ENCODE results near the gene TP53.
"Not testable (repeated sequence)": the region's sequence is repeated elsewhere in the genome, so short reads cannot be mapped to it uniquely, and the experiment has no call there.

Gene TP53

DNA sequence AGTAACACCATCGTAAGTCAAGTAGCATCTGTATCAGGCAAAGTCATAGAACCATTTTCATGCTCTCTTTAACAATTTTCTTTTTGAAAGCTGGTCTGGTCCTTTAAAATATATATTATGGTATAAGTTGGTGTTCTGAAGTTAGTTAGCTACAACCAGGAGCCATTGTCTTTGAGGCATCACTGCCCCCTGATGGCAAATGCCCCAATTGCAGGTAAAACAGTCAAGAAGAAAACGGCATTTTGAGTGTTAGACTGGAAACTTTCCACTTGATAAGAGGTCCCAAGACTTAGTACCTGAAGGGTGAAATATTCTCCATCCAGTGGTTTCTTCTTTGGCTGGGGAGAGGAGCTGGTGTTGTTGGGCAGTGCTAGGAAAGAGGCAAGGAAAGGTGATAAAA, 14.1 kb downstream of the TP53 start:
- peak; percentile 77 for DNase-seq

DNA sequence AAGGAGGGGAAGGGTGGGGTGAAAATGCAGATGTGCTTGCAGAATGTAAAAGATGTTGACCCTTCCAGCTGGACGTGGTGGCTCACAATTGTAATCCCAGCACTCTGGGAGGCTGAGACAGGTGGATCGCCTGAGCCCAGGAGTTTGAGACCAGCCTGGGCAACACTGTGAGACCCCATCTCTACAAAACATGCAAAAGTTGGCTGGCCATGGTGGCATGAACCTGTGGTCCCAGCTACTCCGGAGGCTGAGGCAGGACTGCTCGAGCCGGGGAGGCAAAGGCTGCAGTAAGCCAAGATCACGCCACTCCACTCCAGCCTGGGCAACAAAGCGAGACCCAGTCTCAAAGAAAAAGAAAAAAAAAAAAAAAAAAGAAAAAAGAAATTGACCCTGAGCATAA, 18.8 kb downstream of the TP53 start:
- no peak for DNase-seq

DNA sequence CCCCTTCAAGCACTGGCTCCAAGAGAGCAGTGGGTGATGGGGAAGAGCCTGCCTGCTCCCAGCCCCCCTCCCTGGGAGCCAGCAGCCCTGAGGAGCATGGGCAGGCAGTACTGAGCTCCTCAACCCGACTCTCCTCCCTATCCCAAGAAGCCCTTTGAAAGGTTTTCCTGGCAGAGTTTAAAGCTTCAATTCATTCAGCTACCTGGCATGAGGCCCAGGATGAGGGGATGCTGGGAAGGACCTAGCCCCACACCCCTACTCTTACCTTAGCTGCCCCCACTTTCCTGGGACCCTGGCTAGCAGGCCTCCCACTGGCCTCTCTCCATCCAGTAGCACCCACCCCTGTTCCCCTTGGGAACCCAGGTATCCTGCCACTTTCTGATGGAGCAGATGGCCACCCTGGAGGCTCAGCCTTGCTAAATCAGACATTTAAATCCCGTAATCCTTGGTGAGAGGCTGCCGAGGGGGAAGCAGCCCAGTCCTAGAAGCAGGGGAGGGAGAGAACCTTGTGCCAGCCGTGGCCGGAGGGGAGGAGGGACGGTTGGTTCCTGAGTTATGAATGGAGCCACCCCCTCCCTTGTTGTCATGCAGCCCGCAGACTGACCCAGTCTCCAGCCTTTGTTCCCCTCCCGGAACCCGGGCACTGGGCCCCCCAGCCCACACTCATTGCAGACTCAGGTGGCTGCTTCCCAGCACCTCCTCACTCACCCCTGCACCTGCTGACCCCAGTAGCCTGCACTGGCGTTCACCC, 19.5 kb downstream of the TP53 start:
- peak; percentile 98 for DNase-seq

DNA sequence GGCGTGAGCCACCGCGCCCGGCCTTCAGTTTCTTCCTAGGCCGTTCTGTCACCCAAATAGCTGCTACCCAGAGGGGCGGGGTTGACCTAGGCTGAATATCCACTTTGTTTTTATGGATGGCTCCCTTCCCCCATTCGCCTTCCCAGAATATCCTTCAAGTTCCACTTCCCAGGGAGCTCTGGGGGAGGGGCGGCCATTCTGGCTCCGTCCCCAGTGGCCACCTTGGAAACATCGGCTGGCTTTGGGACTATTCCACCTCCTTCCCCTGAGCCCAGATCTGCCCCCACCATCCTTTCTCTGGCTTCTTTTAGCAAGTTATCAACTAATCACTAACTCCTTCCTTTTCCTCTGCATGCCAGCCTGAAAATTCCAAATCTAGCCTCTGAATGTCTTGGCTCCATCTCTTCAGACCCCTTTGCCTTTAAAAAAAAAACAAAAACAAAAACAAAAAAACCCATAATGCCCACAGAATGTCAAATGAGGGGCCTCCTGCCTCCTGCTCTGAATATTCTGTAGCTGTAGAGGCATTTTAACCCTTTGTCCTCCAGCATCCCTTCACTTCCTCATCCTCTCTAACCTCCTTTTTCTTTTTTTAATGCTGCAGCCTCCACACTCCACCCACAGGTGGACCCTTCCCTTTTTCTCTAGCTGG, 30.2 kb downstream of the TP53 start:
- DNase-seq = peak; percentile 87

DNA sequence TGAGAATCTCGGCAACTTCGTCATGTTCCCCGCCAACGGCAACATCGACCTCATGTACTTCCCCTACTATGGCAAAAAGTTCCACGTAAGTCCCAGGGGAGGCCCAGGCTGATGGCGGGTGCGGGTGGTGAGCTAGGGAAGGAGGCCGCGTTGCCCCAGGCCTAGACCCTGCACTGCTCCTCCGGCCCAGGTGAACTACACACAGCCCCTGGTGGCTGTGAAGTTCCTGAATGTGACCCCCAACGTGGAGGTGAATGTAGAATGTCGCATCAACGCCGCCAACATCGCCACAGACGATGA, 31.8 kb downstream of the TP53 start:
- no peak for DNase-seq

DNA sequence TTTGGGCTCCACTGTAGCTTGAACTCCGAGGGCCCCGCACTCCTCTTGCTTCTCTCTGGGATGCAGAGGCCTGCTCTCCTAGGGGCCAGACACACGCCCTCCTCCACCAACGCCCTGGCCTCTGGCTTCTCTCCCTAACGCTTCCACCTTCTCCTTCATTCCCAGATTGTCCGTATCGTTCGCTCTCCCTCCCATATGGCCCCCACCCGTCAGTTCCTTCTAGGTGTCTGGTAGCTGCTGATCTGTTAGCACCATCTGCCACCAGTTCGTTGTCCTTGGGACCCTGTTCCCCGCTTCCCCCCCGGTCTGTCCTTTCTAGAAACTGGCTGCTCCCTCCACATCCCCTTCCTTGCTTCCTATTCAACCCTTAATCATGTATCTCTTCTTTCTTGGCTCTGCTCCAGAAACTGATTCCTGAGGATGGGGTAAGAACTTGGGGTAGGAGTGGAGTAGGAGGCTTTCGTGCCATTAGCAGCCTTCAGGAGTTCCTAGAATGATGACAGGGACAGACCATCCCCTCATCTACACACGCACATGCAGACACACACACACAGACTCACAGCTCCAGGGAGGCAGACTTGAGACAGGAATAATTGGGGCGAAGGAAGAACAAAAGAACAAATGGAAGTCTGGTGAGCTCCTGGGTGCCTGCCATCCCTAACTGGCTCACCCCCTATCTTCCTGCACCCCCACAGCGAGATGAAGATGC, 32.3 kb downstream of the TP53 start:
- peak; percentile 83 for DNase-seq

DNA sequence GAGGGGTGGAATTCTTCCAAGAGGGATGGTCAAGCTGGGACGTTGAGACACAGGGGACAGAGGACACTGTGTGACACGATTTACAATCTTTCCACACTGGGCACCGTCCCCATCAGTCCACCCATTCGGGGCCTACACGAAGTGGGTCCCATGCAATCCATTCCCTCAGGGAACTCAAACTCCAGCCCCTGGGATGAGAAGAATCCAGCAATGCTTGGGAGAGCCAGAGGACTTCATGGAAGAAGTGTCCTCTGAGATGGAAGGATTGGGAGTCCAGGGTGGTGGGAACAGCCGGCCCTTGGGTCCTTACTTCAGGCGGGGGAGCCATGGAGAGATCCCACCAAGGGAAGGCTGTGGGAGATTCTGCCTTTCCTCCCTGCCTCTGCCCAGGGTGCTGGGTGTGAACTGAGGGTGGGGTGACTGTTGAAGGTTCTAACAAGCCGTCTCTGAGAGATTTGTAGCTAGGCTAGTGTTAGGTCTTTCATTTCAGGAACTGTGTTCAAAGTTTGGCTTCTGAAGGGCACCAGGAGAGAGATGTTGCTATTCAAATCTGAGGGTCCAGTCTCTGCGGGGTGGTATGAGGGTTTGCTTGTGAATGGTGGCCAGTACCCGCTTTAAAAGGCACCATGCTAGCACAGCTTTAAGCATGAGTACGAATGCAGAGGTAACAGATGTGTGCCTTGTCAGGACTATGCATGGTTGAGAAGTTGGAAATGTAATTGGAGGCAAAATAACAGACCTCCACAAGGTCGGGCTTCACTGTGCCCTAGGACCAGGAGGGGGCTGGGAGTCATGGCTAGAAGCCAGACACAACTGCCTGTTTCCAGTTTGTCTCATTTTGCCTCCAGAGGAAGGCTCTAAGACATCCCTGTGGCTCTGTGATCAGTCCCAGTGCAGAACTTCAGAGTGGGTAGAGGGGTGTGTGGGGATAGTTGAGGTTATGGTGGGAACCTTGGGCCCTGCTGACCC, 34.6 kb downstream of the TP53 start:
- DNase-seq = no peak

DNA sequence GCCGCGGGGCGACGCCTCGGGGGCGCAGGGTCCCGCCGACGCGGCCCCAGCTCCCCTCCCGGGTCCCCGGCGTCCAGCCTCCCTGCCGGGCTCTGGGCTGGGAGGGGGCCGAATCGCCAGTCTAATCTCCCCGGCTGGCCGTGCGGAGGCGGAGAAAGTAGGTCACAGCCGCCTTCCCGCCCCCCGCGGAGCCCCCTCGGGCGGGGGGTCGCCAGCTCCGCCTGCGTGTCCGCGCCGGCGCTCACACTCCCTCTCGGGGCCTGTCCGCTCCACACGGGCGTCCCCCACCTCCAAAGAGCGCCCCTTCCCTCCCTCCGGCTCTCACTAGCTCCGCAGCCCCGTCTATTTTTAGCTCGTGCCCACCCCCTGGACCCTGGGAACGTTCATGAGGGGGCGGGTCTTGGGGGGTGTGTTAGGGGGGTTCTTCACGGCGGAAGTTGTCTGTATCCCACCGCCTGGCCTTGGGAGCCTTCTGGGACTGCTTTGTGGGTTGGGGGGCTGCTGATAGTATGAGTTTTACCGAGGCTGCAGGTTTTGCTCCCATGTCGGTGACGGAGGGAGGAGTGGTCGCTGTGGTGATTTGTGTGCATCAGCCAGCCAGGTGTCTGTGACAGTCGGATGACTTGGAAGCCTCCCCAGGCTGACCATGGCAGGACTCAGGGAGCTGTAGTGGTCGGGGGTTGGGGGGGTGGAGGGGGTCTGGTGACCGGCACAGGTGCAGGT, 35.5 kb downstream of the TP53 start:
- peak; percentile 66 for DNase-seq

DNA sequence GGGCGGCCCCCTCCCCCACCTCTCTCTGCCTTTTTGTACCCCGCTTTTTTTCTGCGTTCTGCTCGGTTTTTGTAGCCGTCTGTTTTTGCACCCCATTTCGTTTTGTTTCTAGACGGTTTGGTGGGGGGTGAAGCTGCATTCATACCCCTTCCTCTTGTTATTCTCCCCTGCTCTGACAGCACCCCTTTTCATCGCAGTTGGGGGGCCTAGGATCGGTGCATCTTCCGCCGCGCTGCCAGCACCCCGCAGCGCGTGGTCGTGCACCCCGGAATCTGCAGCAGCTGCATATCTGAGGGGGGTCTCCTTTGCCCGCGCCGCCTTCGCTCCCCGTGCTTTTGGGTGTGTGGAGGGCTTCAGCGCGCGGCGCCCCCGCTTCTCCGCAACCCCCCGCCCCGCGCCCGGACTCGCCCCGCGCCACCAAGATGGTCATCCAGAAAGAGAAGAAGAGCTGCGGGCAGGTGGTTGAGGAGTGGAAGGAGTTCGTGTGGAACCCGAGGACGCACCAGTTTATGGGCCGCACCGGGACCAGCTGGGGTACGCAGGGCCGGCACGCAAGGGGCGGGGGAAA, 36.1 kb downstream of the TP53 start:
- DNase-seq = no peak

DNA sequence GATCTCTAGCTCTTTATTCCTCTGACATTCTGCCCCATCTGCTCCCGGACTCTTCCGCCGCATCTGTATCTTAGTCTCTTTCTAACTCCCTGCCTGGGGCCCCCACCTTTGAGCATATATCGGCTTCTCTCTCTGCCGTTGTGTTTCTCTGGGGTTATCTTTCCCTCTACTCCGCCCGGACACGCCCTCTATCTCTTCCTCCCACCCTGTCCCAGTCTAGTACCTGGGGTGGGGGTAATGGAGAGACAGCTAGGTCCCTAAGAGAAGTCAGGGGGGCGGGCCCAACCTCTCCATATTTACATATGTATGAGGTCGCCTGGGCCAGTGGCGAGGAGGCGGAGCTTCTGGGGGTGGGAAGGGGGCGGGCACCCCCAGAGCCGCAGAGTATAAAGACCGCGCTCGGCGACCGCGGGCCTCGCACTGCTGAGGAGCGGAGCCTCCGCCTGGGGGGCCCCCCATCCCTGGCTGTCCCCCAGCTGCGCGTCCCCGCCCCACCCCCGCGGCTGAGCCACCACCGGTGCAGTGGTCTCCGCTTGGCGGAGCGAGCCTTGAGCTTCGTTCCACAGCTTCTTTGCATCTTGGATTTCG, 36.7 kb downstream of the TP53 start, which contains the start of gene ATP1B2:
Gene ATP1B2 (plus strand): TSS at position 418 of the 588 bp plus-strand sequence. CDS start 593 bp downstream, outside the sequence.
- DNase-seq = peak; percentile 100

DNA sequence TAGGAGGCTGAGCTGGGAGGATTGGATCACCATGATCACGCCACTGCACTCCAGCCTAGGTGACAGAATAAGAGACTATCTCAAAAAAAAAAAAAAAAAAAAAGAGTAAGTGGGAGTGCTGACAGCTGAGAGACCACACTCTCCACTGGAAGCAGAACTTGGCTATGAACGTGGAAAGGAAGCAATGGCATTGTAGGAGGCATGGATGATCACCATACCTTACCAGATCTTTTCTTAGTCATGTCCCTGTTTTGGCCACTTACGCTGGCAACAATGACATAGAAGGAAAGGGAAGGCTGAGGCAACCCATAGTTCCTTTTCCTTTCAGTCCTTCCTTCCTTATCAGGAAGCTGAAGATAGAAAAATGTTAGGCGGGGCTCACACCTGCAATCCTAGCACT, 40.3 kb downstream of the TP53 start:
- no peak for DNase-seq

DNA sequence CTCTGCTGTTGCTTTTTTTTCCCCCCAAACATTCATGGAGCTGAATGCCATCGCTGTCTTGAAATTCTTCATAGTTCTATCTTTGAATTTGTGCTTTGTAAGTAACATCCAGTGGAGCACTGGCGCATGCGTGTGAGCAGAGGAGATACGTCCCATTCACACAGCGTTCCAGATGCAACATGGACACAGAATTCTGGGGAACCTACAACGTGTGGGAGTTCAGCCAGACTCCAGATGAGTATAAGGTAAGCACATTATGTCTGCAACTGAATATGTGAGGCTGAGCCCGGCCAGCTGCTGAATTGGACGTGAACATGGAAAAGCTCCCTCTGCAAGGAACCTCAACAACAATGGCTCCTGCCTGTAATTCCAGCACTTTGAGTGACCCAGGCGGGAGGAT, 40.8 kb downstream of the TP53 start:
- DNase-seq = no peak

DNA sequence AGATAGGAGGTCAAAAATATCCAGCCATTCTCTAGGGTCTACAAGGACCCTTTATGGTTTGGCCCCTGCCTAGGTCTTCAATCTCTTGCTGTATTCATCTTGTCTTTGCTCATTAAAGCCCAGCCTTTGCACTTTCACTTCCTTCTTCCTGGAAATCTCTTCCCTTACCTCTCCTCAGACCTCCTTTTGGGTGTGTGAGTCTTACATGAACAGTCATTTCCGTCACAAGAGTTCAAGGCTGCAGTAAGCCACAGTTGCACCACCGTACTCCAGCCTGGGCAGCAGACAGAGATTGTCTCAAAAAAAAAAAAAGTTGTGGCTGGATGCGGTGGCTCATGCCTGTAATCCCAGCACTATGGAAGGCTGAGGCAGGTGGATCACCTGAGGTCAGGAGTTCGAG, 42.5 kb downstream of the TP53 start:
- DNase-seq = no peak

DNA sequence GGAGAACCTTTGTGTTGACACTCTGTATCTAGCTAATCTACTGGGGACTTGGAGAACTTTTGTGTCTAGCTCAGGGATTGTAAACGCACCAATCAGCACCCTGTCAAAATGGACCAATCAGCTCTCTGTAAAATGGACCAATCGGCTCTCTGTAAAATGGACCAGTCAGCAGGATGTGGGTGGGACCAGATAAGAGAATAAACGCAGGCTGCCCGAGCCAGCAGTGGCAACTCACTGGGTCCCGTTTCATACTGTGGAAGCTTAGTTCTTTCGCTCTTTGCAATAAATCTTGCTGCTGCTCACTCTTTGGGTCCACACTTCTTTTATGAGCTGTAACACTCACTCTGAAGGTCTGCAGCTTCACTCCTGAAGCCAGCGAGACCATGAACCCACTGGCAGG, 45.7 kb downstream of the TP53 start:
- not testable (repeated sequence) for DNase-seq

DNA sequence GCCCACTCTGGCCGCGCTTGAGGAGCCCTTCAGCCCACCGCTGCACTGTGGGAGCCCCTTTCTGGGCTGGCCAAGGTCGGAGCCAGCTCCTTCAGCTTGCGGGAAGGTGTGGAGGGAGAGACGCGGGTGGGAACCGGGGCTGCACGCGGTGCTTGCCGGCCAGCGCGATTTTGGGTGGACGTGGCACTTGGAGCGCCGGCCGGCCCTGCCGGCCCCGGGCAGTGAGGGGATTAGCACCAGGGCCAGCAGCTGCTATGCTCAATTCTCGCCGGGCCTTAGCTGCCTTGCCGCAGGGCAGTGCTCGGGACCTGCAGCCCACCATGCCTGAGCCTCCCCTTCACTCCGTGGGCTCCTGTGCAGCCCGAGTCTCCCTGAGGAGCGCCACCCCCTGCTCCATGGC, 46.5 kb downstream of the TP53 start:
- no peak for DNase-seq

DNA sequence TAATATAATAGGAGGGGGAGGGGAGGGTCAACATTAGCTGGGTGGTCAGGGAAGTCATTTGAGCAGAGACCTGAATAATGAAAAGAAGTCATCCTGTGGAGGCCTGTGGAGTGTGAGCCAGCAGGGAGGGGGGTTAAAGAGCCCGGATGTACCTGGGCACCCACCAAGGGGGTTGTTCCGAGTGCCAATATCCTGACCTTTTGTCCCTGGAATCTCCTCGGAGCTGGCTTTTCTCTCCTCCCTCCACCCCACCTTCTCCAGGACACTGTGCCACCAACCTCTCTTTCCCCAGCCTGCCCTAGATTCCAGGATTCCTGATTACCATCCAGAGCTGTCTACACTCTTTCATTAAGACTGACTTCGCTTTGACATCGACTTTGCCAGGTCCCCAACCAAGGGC, 51.1 kb downstream of the TP53 start:
- DNase-seq = no peak

DNA sequence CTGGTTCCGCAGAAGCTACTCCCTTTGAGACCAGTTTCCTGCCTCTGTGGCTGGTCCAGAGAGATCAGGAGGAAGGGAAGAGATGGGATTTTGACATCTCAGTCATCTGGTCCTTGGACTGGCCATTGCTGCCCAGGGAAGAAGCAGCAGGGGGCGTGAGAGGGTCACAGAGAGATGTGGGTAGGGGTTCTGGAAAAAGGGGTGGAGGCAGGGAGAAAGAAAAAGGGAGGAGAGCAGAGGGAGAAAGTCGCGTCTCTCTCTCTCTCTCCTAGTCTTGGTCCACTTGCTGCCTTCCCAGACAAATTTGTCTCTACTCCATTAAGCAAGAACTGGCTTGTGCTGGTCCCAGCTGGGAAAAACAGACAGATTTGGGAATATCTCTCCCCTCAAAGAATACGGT, 52.9 kb downstream of the TP53 start:
- peak; percentile 92 for DNase-seq

DNA sequence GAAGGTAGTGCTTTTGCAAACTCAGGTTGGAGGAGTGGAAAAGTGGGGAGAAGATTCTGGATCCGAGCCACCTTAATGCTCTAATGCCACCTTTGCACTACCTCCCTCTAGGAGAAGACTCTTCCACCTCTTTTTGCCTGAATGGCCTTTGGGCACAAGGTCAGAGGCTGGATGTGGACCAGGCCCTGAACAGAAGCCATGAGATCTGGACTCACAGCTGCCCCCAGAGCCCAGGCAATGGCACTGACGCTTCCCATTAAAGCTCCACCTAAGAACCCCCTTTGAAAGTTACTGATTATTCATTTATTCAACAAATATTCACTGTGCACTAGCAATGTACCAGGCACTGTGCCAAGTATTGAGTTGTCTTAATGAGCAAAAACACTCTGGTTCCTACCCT, 54.2 kb downstream of the TP53 start:
- DNase-seq = peak; percentile 29

DNA sequence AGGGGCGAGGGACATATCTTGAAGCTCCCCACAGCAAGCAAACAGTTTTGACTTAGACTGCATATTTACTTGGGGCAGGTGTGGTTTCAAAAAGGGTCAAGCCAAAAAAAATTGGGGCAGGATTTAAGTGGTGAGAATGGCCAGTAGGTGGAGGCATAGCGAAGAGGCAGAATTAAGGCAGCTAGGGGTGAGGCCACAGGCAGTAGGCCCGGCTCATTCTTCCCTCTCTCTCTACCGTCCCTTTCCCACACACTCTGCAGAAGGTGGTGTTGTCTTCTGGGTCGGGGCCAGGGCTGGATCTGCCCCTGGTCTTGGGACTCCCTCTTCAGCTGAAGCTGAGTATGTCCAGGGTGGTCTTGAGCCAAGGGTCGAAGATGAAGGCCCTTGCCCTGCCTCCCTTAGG, 54.8 kb downstream of the TP53 start:
- peak; percentile 86 for DNase-seq

DNA sequence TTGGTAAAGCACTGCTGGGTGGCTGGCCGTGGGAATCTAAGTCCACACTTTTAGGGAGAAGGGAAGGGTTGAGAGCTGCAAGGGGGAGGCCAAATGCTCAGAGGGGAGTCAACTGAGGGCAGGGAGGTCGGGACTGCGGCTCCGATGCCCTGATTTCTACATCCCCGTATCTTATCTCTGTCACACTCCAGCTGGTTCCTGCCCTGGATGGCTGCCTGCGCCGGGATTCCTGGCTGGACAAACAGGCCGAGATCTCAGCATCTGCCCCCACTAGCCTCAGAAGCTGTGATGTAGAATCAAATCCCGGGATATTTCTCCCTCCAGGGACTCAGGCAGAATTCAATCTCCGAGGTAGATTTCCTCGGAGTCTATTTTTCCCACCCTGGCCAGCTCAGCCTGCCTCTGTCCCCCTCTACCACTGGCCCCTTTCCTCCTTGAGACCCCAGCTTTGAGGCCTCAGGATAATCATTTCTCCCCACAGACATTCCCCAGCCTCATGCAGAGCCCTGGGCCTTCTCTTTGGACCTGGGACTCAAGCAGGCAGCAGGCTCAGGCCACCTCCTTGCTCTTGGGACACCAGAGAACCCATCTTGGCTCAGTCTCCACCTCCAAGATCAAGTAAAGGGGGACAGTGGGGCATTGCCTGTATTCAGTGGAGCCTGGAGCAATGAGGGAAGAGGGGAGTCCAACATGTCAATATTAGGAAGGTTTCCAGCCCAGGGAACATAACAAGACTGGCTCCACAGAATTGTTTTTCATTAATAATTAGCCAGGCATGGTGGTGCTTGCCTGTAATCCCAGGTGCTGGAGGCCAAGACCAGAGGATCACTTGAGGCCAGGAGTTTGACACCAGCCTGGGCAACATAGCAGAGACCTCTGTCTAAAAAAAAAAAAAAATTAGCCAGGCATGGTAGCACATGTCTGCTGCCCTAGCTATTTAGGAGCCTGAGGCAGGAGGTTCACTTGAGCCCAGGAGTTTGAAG, 55.6 kb downstream of the TP53 start:
- no peak for DNase-seq
